ENCODE measurements around the gene GRM1.

Gene GRM1

GRCh38 chr6:146028851-146029572 lies at the start of gene GRM1:
Gene GRM1, plus strand, starts transcription at chr6:146029062. Its CDS starts 456 bp downstream, at chr6:146029518.
- no peak for FAIRE-seq

- no peak for FAIRE-seq
Observed at GRCh38 chr6:146009338-146009737, 19.5 kb upstream of the GRM1 start.

GRCh38 chr6:146014233-146014632 lies 14.6 kb upstream of the GRM1 start:
- FAIRE-seq, result no peak

- FAIRE-seq, result no peak
Observed at GRCh38 chr6:146017672-146018071, 11.2 kb upstream of the GRM1 start.

- FAIRE-seq, result no peak
Observed at GRCh38 chr6:146026873-146027272, 2.0 kb upstream of the GRM1 start.

- no peak for FAIRE-seq
Observed at GRCh38 chr6:146027586-146028251, 1.1 kb upstream of the GRM1 start.

- FAIRE-seq, result no peak
Observed at GRCh38 chr6:146028252-146028795, 538 bp upstream of the GRM1 start.

GRCh38 chr6:146029573-146030184 lies 817 bp downstream of the GRM1 start:
- FAIRE-seq, result no peak

GRCh38 chr6:146032387-146032786 lies 3.5 kb downstream of the GRM1 start:
- no peak for FAIRE-seq

GRCh38 chr6:146040360-146040759 lies 11.5 kb downstream of the GRM1 start:
- FAIRE-seq, result no peak

GRCh38 chr6:146041282-146041681 lies 12.4 kb downstream of the GRM1 start:
- FAIRE-seq, result no peak

GRCh38 chr6:146047371-146047770 lies 18.5 kb downstream of the GRM1 start:
- no peak for FAIRE-seq

- no peak for FAIRE-seq
Observed at GRCh38 chr6:146050168-146050567, 21.3 kb downstream of the GRM1 start.

GRCh38 chr6:146056506-146056905 lies 27.6 kb downstream of the GRM1 start:
- FAIRE-seq, result no peak

GRCh38 chr6:146065690-146066089 lies 36.8 kb downstream of the GRM1 start:
- no peak for FAIRE-seq

- FAIRE-seq, result no peak
Observed at GRCh38 chr6:146066506-146066905, 37.6 kb downstream of the GRM1 start.

- FAIRE-seq, result no peak
Observed at GRCh38 chr6:146071781-146072180, 42.9 kb downstream of the GRM1 start.

- no peak for FAIRE-seq
Observed at GRCh38 chr6:146077992-146078391, 49.1 kb downstream of the GRM1 start.

- FAIRE-seq, result no peak
Observed at GRCh38 chr6:146087386-146087785, 58.5 kb downstream of the GRM1 start.

GRCh38 chr6:146090474-146090873 lies 61.6 kb downstream of the GRM1 start:
- FAIRE-seq, result no peak

GRCh38 chr6:146092961-146093686 lies 64.3 kb downstream of the GRM1 start:
- FAIRE-seq, result no peak

- no peak for FAIRE-seq
Observed at GRCh38 chr6:146095481-146095880, 66.6 kb downstream of the GRM1 start.

- no peak for FAIRE-seq
Observed at GRCh38 chr6:146097586-146097985, 68.7 kb downstream of the GRM1 start.

Measured in G401.6 (cell line).